K562 (cell line): Measurements from ENCODE around the gene HSPB7. TPM values are rescaled to one million over a fixed set of nuclear protein-coding genes. Genes with fewer than 3 reads are reported as not detected.

Experiments used
- BHLHE40 ChIP-seq: IDR thresholded peaks from 2 replicates; pipeline ENCODE4 v1.6.1; 2011; ENCODE audit warnings: low read length, improper control_type of control experiment
- BRD9 ChIP-seq: fragments of 450-650 bp; IDR thresholded peaks from 2 replicates; pipeline ENCODE4 v1.6.1; 2018; ENCODE audit warnings: low read depth; ENCODE audit not compliant: partially characterized antibody
- CBX5 ChIP-seq: IDR thresholded peaks from 2 replicates; pipeline ENCODE4 v1.6.1; 2014; ENCODE audit warnings: low read depth, borderline replicate concordance
- ETV6 ChIP-seq, 3 experiments: fragments of 150-350 bp in 1 of 3; sonication (generic) in 1 of 3; formaldehyde crosslinking in 1 of 3; IDR thresholded peaks; 2 replicates each; pipeline versions ENCODE4 v1.6.1 to v1.8.0; 2014 to 2022; ENCODE audit warnings: borderline replicate concordance in 2 of 3, low read depth in 2 of 3, antibody characterized with exemption in 1 of 3, low read length in 1 of 3, mild to moderate bottlenecking in 1 of 3, missing genetic modification reagents in 1 of 3
- HLTF ChIP-seq: fragments of 450-650 bp; IDR thresholded peaks from 2 replicates; pipeline ENCODE4 v1.6.1; 2016
- KLF13 ChIP-seq: fragments of 450-650 bp; IDR thresholded peaks from 2 replicates; pipeline ENCODE4 v1.6.1; 2016; ENCODE audit warnings: missing genetic modification characterization, low read depth, mild to moderate bottlenecking, missing compliant biosample characterization, moderate library complexity, borderline replicate concordance
- MEF2A ChIP-seq: IDR thresholded peaks from 2 replicates; pipeline ENCODE4 v1.6.1; 2011; ENCODE audit warnings: low read depth, mild to moderate bottlenecking, low read length, moderate library complexity; ENCODE audit not compliant: control insufficient read depth
- RBBP5 ChIP-seq: fragments of 200-600 bp; sonication (generic); IDR thresholded peaks from 2 replicates; pipeline ENCODE4 v1.6.1; 2012; ENCODE audit warnings: borderline replicate concordance, mild to moderate bottlenecking, low read length, control low read depth, inconsistent platforms; ENCODE audit not compliant: insufficient read depth, poor library complexity, severe bottlenecking
- SIX5 ChIP-seq, 2 experiments: IDR thresholded peaks; 2 replicates each; pipeline ENCODE4 v1.6.1; 2011; ENCODE audit warnings: low read length in 2 of 2, borderline replicate concordance in 1 of 2, low read depth in 1 of 2, mild to moderate bottlenecking in 1 of 2, moderate library complexity in 1 of 2; ENCODE audit not compliant: insufficient read depth in 1 of 2
- SMARCE1 ChIP-seq: fragments of 450-650 bp; IDR thresholded peaks from 2 replicates; pipeline ENCODE4 v1.7.1; 2016; ENCODE audit warnings: mild to moderate bottlenecking
- SPI1 ChIP-seq: IDR thresholded peaks from 2 replicates; pipeline ENCODE4 v1.6.1; 2011; ENCODE audit warnings: low read depth, low read length, control low read depth, borderline replicate concordance
- TAL1 ChIP-seq: fragments of 450-650 bp; IDR thresholded peaks from 2 replicates; pipeline ENCODE4 v1.6.1; 2016; ENCODE audit warnings: mild to moderate bottlenecking
- THAP12 ChIP-seq: fragments of 250-450 bp; sonication (Bioruptor Pico); IDR thresholded peaks from 2 replicates; pipeline ENCODE4 v1.9.0; 2021; ENCODE audit warnings: mild to moderate bottlenecking, inconsistent platforms
- TSC22D4 ChIP-seq: fragments of 450-650 bp; IDR thresholded peaks from 2 replicates; pipeline ENCODE4 v1.6.1; 2016; ENCODE audit warnings: missing genetic modification characterization, missing biosample characterization, control low read depth
- ZBTB34 ChIP-seq: fragments of 250-450 bp; sonication (Bioruptor Pico); IDR thresholded peaks from 2 replicates; pipeline ENCODE4 v1.8.0; 2021; ENCODE audit warnings: mild to moderate bottlenecking, moderate library complexity
- ZBTB49 ChIP-seq: sonication (generic); formaldehyde crosslinking; IDR thresholded peaks from 2 replicates; pipeline ENCODE4 v1.8.0; 2022; ENCODE audit warnings: missing genetic modification reagents, mild to moderate bottlenecking, borderline replicate concordance
- ZNF175 ChIP-seq: fragments of 200-800 bp; sonication (Bioruptor generic); IDR thresholded peaks from 2 replicates; pipeline ENCODE4 v1.6.1; 2016; ENCODE audit warnings: low read depth, mild to moderate bottlenecking, missing genetic modification characterization, missing compliant biosample characterization
- ZNF445 ChIP-seq: fragments of 250-450 bp; sonication (Bioruptor Pico); IDR thresholded peaks from 2 replicates; pipeline ENCODE4 v1.4.0; 2020; ENCODE audit warnings: low read depth, mild to moderate bottlenecking, moderate library complexity
- ZNF551 ChIP-seq: fragments of 250-450 bp; sonication (Bioruptor Pico); IDR thresholded peaks from 2 replicates; pipeline ENCODE4 v1.5.0; 2021; ENCODE audit warnings: mild to moderate bottlenecking, moderate library complexity
- polyA plus RNA-seq, 8 experiments: library from polyadenylated mRNA; depleted of rRNA in 4 of 8; stranded (reverse) in 5 of 8; unstranded in 3 of 8; fragments of >200 nt; fragmentation: Nextera tagmentation in 2 of 8; fragmentation: Illumina TruSeq in 1 of 8; extraction: Ambion mirVana in 2 of 8; extraction: Trizol in 1 of 8; gene quantifications; 2 replicates each; pipeline versions ENCODE4 v1.2.1 to v1.2.3, GENCODE V29; 2011 to 2014; ENCODE audit warnings: inconsistent platforms in 1 of 8, missing spikeins in 1 of 8
- total RNA-seq, 7 experiments: library from RNA; depleted of rRNA in 6 of 7; stranded (reverse); fragments of >200 nt in 6 of 7; fragmentation: Illumina TruSeq in 2 of 7; extraction: Trizol in 2 of 7; gene quantifications; 2 replicates each; pipeline versions ENCODE4 v1.2.1 to v1.2.3, GENCODE V29; 2011 to 2021; ENCODE audit warnings: low replicate concordance in 1 of 7

The HSPB7 gene
- total and polyA plus RNA-seq, 9 of the 15 experiments (the other 6 are each of a cell fraction or from before 2014, with no cell fraction given), result 0.05 to 0.19 (median 0.07) TPM; not detected in 6

GRCh38 chr1:16006552-16007485, 11.0 kb downstream of the HSPB7 start (continued):
- TF ChIP-seq THAP12 (CRISPR knock-in tag) (no peak), SPI1 (peak; percentile 63; the same call in 1 of the 2 replicates), ETV6 (IDR thresholded peaks at IDR 0.05; ENCODE audit: borderline replicate concordance in 1 of 2, low read depth in 2 of 2, low read length in 1 of 2) (no peak), ETV6 (CRISPR knock-in tag; IDR thresholded peaks at IDR 0.05; ENCODE audit: borderline replicate concordance) (no peak), ZNF445 (CRISPR knock-in tag) (no peak), HLTF (peak; percentile 39; the same call in 1 of the 2 replicates), ZBTB34 (CRISPR knock-in tag) (no peak), ZNF175 (CRISPR knock-in tag) (no peak), RBBP5 (no peak), SMARCE1 (no peak), MEF2A (no peak), CBX5 (no peak), BHLHE40 (no peak), KLF13 (tag) (no peak), TSC22D4 (no peak), ZBTB49 (no peak), SIX5 (IDR thresholded peaks at IDR 0.05; ENCODE audit: borderline replicate concordance in 1 of 2, insufficient read depth in 1 of 2, low read depth in 1 of 2, low read length in 2 of 2) (no peak), ZNF551 (CRISPR knock-in tag) (no peak), TAL1 (no peak), BRD9 (no peak)
